Limb (tissue), 2 donors: ENCODE results near the gene ILKAP.

Experiments
- DNase-seq, 2 donors: peaks; one replicate each; pipeline ENCODE4 v3.0.0-alpha.2; 2016; ENCODE audit errors: extremely low spot score in 2 of 2

The ILKAP gene

DNA sequence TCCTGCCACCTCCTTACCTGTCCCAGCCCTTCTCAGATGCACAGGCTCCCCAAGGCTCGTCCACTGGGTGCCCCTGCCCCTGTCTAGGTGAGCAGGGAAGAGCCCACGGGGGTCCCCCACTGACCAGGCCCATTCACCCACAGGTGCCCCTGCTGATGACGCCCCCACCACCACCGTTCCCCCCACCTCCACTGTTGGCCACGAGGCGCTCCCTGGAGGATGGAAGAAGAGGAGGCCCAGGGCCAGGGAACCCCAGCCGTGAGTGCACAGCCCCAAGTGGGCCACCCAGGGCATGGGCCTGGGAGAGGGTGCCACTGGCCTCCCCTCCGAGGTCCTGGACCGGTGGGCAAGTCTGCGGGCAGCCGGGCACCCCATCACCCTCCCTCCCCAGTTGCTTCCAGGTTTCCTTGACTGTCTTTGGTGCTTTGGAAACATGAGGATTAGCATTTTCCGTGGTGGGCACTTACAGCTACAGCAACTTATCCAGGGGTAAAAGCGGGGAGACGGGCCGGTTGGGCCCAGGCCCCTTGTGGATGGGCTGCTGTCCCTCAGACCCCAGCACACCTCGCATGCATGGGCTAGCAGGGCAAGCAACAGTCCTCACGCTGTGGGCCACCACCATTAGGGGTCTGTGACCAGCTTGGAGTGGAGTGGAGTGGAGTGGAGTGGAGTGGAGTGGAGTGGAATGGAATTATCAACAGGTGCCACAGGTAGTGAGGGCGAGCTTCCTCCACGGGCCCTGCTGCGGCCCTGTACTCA lies 78.2 kb downstream of the ILKAP start:
- no peak for DNase-seq

DNA sequence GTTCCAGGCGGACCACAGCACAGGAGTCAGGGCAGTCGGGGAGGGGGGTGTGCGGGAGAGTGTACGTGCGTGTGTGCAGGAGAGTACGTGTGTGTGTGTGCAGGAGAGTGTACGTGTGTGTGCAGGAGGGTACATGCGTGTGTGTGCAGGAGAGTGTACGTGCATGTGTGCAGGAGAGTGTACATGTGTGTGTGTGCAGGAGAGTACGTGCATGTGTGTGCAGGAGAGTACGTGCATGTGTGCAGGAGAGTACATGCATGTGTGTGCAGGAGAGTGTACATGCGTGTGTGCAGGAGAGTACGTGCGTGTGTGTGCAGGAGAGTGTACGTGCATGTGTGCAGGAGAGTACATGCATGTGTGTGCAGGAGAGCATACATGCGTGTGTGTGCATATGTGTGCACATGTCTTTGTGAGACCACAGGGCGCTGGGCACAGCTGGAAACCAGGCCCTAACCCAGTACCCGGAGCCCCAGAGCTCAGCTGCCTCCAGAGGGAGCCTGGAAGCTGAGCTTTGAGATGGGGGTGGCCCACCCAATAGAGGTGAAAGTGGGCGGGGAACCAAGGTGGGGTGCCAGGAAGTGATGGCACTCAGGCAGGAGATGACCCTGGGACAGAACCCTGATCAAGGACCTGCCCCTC lies 78.9 kb downstream of the ILKAP start:
- DNase-seq: no peak

DNA sequence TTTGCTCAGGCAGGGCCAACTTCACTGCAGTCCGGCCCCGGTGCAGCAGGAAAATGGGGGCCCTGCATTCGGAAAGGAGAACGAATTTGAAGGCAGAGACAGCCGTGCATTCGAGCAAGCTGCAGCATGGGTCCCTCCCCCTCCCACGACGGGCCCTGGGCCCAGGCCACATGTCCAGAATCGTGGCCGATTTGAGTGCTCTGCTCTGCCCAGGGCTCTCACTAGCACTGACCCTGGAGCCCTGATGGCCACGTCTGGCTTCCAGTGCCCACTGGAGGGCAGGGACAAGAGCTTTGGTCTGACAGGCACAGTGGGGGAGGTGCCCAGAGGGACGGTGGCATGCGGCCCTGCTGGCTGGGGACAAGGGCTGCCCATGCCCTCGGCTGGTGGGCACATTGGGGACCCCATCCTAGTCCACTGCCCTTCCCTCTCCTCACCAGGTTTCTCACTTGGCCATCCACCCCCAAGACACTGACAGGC lies 79.5 kb downstream of the ILKAP start:
- DNase-seq: no peak

DNA sequence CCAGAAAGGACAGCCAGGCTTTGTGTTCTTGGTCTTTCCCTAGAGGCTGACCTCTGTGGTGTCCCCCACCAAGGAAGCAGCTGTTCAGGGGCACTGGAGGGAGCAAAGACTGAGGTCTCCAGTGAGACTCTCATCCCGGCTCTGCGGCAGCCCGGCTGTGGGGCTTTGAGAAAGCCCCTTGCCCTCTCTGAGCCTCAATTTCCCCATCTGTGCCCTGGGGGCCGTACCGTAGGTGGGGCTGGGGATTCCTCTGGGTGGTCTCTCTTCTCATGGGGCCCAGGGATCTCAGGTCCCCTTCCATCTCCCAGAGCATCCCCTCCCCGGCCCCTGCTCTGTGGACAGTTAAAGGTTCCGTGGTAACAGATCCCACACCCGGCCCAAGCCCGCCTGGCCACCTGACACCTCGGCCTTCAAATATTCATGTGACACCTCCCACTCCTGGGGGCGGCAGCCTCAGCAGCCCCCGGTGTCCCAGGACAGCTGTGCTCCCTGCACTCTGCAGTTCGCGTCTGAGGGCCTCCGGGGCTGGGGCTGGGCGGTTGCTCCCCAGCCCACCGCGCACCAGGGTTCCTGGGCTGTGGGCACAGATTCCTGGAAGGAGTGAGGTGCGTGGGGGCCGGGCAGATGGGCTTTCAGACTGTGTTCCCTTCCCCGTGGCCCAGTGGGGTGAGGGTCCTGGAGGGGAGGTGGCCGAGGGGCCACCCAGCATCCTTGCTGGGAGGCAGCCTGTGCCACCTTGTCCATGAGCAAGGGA lies 80.1 kb downstream of the ILKAP start:
- DNase-seq: no peak

DNA sequence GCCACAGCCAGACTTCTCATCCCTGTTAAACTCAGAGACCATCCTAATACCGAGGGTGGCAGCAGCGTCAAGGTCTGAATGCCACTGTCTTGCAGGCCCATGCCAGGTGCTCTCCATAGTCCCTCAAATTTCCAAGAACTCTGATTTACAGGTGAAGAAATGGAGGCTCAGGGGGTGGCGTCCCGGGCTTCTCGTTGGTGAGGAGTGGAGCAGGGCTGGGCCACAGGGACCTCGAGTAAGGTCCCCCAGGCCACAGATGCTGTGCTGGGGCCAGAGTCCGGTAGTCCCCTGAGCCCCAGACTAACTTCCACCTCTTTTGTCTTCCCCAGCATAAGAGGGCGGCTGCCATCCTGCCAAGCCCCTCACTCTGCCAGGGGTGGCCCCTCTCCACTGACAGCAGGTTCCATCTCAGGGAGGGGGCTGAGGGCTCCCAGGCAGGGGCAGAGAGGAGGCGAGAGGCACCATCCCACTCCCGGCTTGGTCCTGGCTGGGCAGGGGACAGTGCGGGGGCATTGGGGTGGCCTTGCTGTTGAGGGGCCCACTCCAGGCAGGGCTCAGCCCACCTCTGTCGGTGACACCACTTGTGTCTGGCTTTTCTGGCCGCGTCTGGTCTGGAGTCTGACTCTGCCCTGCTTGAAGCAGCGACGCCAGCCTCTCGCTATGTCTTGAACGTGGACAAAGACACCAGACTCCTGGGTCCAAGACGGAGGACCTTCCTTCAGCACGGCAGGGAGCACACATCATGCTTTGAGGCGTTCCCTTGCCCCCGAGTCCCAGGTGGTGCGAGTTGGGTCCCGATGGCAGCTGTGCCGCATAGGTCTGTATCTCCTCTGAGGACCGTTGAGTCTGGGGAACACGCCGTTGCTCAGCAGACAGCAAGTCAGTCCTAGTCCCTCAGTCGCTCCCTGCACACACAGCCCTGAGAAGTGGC lies 80.9 kb downstream of the ILKAP start:
- DNase-seq: no peak

DNA sequence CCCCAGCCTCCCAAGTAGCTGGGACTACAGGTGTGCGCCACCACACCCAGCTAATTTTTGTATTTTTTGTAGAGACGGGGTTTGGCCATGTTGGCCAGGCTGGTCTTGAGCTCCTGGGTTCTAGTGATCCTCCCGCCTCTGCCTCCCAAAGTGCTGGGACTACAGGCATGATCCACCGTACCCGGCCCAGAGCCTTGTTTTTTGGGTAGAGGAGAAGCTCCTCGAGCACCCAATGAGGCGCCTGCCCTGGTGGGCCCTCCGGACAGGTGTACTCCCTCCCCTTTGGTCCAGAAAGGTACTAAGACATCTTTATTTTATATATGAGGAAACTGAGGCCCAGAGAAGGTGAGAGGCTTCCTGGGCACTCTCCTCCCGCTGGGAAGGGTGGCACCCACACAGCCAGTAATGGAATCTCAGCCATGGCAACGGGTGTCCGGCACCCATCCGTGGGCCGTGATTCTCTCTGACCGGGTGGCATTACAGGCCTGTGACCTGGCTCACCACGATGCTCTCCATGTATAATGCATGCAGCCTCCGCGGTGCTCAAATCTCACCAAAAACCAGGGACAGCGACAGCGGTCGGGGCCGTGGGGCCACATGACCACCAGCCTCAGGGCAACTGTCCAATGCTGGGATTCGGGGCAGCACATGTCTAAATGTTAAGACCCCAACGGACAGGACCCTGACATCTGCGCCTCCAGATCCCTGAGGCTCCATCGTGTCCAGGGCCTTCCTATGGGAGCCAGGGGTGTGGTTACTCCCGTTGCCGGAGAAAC lies 81.8 kb downstream of the ILKAP start:
- no peak for DNase-seq

DNA sequence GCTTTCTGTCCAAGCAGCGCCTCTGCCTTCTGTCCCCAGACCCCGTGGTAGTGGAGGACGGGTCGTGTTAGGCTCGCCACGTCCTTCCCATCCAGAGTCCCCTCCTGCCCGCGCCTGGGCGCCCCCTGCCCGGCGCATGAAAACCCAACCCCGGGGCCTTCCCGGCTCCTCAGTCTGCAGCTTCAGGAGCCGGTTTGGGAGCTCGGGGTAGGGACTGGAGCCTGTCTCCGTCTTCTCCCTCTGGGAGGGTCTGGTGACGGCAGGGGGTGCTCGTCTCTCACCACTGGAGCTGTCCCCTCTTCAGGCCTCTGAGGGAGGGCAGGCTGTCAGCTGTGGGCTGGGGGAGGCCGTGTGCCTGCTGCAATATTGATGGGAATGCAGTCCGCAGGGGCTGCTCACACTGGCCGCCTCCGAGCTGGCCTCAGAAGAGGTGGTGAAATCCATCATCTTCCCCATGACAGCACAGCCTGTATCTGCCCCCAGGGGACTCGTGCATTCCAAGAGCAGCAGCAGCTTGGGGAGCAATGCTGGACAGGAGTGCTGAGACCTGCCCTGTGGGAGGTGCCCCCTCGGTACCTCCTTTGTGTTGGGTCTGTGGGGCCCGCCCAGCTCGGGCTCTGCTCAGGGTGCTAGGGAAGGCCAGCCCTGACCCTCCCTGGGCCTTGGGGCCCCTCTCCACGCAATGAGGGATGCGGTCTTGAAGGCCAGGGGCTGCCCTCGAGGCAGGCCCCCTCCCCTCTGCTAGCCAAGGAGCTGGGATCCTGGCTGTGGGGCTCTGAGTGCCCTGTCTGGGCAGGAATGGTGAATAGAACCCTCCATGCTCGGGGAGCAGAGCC lies 82.8 kb downstream of the ILKAP start:
- no peak for DNase-seq
